ENCODE measurements around the gene RFTN1. TPM values are rescaled to one million over a fixed set of nuclear protein-coding genes. Genes with fewer than 3 reads are reported as not detected.

The RFTN1 gene
- total RNA-seq, 1 donor from 2014 or later, result 24.4 TPM

GRCh38 chr3:16279010-16279801 is 234.3 kb downstream of the RFTN1 start:
- DNase-seq (ENCODE audit: low spot score), result no peak

GRCh38 chr3:16277471-16277870 is 236.0 kb downstream of the RFTN1 start:
- DNase-seq (ENCODE audit: low spot score), result no peak

- no peak for DNase-seq (ENCODE audit: low spot score)
Measured at GRCh38 chr3:16273867-16274266, 239.6 kb downstream of the RFTN1 start.

GRCh38 chr3:16272588-16272987 is 240.9 kb downstream of the RFTN1 start:
- no peak for DNase-seq (ENCODE audit: low spot score)

- no peak for DNase-seq (ENCODE audit: low spot score)
Measured at GRCh38 chr3:16270855-16271254, 242.6 kb downstream of the RFTN1 start.

- no peak for DNase-seq (ENCODE audit: low spot score)
Measured at GRCh38 chr3:16266714-16267113, 246.8 kb downstream of the RFTN1 start.

Other genes with a start within 250 kb of the RFTN1 start
- gene DPH3, start 248.8 kb downstream of the RFTN1 start, total RNA-seq, result 16.6 TPM
- gene OXNAD1, start 248.5 kb downstream of the RFTN1 start, total RNA-seq, result 22.3 TPM
- not detected for gene DAZL, start 91.7 kb upstream of the RFTN1 start, total RNA-seq

Measured in ureter (tissue), 1 donor.